ENCODE results near the gene GEMIN8. TPM values are rescaled to one million over a fixed set of nuclear protein-coding genes. Genes with fewer than 3 reads are reported as not detected.

GEMIN8 gene
- total RNA-seq, 1 experiment from 2014 or later = 16.3 TPM

GRCh38 chrX:14015941-14016340, 13.8 kb downstream of the GEMIN8 start:
- no peak for DNase-seq (ENCODE audit: low spot score)

DNA sequence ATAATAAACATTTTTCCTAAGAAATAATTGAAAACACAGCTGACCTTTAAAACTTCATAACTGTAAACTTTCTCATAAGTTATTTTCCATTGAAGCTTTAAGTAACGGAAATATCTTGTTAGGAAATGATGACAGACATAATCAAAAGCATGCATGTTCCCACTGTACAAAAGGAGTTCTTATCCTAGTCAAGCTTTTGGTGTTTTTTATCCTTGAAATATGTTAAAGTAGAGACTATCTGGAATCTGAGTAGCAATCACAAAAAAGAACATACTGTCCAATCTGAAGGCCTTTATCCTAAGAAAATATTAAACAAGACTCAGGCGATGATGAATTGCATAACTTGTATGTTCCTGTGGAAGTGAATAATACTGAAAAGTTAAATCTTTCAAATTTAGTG, 14.4 kb downstream of the GEMIN8 start:
- DNase-seq (ENCODE audit: low spot score) = no peak

DNA sequence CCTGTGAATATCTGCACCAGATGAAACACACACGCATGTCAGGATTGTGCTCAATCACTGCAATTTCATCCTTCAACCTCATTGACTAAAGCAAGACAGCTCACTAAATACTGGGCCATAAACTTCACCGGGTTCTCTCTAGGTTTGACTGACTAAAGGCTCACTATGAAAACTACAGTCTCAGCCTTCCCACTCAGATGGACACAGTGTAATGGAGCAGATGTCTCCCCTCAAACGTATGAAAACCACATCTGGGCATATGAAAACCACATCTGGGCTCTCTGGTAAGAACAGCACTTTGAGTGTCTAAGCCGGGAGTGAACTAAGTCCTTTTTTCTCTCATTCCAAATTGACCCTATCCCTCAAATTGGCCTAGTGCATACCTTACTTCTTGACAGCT, 15.2 kb downstream of the GEMIN8 start:
- DNase-seq (ENCODE audit: low spot score) = no peak

DNA sequence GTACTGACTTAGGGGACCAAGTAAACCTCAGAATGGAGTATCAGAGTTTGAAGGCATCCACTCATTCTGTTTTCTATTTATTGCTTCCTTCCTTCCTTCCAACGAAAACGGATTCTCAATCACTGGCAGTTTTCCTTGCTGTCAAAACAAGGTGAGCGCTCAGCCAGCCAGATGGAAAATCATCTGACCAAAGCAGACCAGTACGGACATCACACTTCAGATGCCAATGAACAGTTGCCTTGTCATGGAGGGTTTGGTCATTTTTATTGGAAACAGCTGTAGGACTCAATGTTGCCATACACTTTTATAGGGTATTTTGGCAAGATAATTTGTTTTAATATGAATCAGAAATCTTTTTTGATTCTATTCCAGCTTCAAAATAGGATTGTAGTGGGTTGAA, 16.6 kb downstream of the GEMIN8 start:
- no peak for DNase-seq (ENCODE audit: low spot score)

- DNase-seq (ENCODE audit: low spot score) = no peak
Measured at GRCh38 chrX:14010566-14010965, 19.1 kb downstream of the GEMIN8 start.

GRCh38 chrX:14006540-14006939, 23.2 kb downstream of the GEMIN8 start:
- DNase-seq (ENCODE audit: low spot score) = no peak

- DNase-seq (ENCODE audit: low spot score) = no peak
Measured at GRCh38 chrX:14003876-14004425, 25.7 kb downstream of the GEMIN8 start.

- no peak for DNase-seq (ENCODE audit: low spot score)
Measured at GRCh38 chrX:14003028-14003427, 26.7 kb downstream of the GEMIN8 start.

DNA sequence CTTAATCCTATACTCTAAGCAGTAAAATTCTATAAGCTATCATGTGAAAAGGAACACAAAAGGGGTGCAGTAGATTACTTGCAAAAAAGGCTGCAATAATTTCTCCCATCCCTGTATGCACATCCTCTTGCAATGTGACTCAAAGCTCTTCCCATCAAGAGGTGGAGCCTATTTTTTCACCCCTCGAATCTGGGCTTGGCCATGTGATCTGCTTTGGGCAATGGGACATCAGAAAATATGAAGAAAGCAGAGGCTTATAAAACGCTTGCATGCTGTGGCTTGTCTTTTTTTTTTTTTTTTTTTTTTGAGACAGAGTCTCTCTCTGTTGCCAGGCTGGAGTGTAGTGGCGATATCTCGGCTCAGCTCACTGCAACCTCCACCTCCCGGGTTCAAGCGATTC, 33.0 kb downstream of the GEMIN8 start:
- DNase-seq (ENCODE audit: low spot score) = no peak

DNA sequence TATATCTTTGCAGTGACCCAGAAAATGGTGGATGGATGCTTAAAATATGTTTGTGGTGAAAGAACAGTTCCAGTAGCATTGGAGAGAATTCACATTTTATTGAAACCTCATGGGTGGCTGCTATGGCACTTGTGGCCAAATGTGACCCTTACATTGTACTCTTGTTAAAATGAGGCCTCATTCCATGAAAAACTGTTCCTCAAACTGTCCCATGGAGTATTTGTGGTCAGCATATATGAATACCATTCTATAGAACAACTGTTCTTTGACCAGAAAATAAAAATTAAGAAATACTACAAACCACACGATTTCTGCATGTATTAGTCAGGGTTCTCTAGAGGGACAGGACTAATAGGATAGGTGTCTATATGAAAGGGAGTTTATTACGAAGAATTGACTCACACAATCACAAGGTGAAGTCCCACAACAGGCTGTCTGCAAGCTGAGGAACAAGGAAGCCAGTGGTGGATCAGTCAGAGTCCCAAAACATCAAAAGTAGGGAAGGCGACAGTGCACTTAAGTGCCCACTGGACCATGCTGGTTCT, 35.1 kb downstream of the GEMIN8 start:
- no peak for DNase-seq (ENCODE audit: low spot score)

GRCh38 chrX:13994104-13994503, 35.6 kb downstream of the GEMIN8 start:
- DNase-seq (ENCODE audit: low spot score) = no peak

GRCh38 chrX:13990126-13990800, 39.4 kb downstream of the GEMIN8 start:
- DNase-seq (ENCODE audit: low spot score) = no peak

- no peak for DNase-seq (ENCODE audit: low spot score)
Measured at GRCh38 chrX:13985697-13986435, 43.8 kb downstream of the GEMIN8 start.

DNA sequence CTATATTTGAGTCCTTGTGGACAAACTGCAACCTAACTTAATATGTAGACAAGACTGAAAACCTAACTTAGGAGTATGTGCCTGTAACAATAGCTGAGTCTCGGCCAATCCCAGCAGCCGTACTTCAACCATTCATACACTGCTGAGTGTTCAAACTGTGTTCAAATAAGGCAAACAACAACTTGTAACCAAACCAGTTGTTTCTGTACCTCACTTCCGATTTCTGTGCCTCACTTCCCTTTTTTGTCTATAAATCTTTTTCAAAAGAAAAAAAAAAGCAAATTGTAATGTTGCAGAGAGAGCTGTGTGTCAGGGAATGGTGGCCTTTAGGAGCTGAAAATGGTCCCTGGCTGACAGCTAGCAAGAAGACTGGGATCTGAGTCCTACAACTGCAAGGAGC, 46.0 kb downstream of the GEMIN8 start:
- no peak for DNase-seq (ENCODE audit: low spot score)

GRCh38 chrX:13968198-13968597, 61.5 kb downstream of the GEMIN8 start:
- no peak for DNase-seq (ENCODE audit: low spot score)

DNA sequence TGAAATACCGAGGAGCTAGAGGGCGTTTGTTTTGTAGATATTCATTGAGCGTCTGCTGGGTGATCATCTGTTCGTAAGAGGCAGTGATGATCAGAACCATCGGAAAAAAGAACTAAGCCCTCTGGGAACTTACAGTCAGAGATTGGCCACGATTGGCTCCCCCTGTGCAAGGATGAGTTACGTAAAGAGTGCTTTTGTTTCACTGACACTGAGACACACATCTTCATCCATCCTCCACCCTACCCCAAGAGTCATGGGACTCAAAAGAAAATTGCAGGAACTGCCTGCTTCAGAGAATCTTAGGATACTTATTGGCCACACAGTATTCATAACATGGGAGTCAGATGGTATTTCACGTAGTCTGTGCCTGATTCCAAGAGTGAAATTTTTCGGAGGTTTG, 62.1 kb downstream of the GEMIN8 start:
- no peak for DNase-seq (ENCODE audit: low spot score)

DNA sequence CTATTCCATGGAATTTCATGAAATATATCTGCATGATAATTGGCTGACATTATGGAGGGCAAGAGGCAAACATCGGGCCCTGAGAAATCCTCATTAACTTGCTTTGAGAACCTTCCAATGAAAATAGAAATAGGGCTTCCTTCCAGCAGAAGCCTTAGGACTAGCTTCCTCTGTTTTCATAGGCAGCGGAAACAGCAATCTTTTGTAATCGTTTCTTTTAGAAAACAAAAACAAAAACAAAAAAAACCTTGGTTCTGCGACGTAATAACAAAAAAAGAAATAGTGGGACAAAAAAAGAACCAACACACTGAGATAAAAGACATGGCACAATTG, 62.9 kb downstream of the GEMIN8 start:
- no peak for DNase-seq (ENCODE audit: low spot score)

GRCh38 chrX:13966071-13966792, 63.5 kb downstream of the GEMIN8 start:
- DNase-seq (ENCODE audit: low spot score) = no peak

DNA sequence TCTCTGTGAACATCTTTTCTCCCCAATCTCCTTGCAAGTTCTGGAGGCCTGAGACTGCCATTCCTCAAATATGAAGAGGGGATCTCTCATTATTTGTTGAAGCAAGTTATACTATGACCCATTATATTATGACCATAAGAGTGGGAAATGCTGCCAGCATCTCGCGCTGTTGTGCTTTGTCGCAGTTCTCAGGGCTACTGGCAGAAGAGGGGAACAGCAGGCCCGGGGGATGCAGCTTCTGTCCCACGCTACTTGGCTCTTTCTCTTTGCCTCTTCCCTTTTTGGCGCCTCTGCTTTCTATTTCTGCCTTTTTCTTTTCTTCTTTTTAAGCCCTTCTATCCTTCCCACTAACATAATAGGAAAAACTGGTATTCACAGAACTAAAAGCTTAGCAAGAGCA, 64.2 kb downstream of the GEMIN8 start:
- DNase-seq (ENCODE audit: low spot score) = no peak

DNA sequence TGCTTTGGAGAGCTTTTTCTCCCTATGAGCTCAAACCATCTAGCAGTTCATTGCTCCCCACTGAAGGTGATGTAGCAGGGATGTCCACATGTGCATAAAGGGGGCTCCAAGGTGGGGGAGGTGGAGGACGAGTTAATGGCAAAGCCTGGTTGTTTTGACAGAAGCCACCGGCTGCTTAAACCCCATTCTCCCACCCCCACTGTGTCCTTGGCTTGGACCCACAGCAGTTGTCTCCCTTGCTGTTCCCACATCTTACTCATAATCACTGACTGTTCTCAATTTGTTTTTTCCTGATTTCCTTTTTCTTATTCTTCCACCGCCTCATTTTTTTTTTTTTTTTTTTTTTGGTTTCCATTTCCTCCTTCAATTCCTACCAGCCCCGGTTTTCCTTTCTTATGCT, 72.7 kb downstream of the GEMIN8 start:
- DNase-seq (ENCODE audit: low spot score) = no peak
